GM18870 (cell line): ENCODE data around the gene ZBTB22.
"Not testable (repeated sequence)": the region's sequence is repeated elsewhere in the genome, so short reads cannot be mapped to it uniquely, and the experiment has no call there.

Source experiments
- ATAC-seq: cut with Tn5 transposase; IDR thresholded peaks from one replicate; pipeline ENCODE4 v1.9.1; 2021; ENCODE audit warnings: moderate library complexity; ENCODE audit not compliant: unreplicated experiment

Gene ZBTB22

DNA sequence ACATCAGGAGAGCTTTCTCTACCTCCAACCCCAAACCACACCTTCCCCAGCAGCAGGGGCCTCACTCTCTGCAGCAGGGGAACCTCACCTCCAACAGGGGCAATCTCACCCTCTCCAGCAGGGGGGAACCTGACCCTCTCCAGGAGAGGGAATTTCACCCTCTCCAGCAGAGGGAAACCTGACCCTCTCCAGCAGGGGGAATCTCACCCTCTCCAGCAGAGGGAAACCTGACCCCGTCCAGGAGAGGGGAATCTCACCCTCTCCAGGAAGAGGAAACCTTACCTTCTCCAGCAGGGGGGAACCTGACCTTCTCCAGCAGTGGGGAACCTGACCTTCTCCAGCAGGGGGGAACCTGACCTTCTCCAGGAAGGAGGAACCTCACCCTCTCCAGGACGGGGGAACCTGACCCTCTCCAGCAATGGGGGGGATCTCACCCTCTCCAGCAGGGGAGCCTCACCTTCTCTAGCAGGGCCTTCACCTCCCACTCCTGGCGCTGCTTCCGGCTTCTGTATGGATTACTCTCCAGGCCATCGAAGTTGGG lies 37.5 kb downstream of the ZBTB22 start:
- ATAC-seq, result no peak

- no peak for ATAC-seq
Measured at GRCh38 chr6:33279257-33279695, 38.3 kb downstream of the ZBTB22 start.

GRCh38 chr6:33278810-33279209 lies 38.7 kb downstream of the ZBTB22 start:
- no peak for ATAC-seq

DNA sequence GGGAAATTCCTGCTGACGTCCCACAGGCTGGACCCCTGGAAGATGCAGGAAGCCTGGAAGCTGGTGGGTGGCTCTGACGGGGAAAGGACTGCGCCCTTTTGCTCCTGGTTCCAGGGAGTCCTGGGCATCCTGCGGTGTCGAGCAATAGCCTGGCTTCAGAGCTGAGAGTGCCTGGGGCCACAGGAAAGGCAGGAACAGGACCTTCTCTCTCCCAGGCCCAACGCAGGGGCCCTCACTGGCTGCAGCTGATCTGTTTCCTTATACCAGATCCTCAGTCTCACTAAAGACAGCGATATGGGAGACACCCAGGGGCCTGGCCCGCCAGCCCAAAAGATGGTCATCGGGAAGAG lies 39.2 kb downstream of the ZBTB22 start:
- ATAC-seq, result no peak

DNA sequence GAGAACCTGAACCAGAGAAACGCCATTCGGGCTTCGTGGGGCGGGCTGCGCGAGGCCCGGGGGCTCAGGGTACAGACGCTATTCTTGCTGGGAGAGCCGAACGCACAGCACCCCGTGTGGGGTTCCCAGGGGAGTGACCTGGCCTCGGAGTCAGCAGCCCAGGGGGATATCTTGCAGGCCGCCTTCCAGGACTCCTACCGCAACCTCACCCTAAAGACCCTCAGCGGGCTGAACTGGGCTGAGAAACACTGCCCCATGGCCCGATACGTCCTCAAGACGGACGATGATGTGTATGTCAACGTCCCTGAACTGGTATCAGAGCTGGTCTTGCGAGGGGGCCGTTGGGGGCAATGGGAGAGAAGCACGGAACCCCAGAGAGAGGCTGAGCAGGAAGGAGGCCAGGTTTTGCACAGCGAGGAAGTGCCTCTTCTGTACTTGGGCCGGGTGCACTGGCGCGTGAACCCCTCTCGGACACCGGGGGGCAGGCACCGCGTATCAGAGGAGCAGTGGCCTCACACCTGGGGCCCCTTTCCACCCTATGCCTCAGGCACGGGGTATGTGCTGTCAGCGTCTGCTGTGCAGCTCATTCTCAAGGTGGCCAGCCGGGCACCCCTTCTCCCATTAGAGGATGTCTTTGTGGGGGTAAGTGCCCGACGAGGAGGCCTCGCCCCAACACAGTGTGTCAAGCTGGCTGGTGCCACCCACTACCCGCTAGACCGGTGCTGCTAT lies 39.7 kb downstream of the ZBTB22 start:
- ATAC-seq, result peak; percentile 8

- ATAC-seq, result peak; percentile 37
Measured at GRCh38 chr6:33276864-33277662, 40.5 kb downstream of the ZBTB22 start, which contains the start of gene B3GALT4. TSS of gene B3GALT4 (plus strand) at chr6:33277123. CDS start at chr6:33277420, 297 bp downstream.

DNA sequence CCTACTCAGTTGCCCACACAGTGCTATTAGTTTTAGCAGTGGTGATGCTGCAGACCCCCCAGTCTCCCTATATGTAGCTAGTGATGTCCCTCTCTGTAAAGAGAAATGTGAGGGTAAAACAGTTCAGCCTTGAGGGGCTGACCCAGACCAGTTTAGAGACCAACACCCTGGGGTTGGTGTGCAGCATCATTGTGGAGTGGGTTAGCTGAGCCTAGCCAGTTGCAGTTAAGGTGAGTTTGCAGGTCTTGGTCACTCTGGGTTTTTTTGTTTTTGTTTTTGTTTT lies 41.0 kb downstream of the ZBTB22 start:
- no peak for ATAC-seq

- not testable (repeated sequence) for ATAC-seq
Measured at GRCh38 chr6:33275795-33276580, 41.6 kb downstream of the ZBTB22 start.

- no peak for ATAC-seq
Measured at GRCh38 chr6:33273924-33274902, 43.3 kb downstream of the ZBTB22 start.

DNA sequence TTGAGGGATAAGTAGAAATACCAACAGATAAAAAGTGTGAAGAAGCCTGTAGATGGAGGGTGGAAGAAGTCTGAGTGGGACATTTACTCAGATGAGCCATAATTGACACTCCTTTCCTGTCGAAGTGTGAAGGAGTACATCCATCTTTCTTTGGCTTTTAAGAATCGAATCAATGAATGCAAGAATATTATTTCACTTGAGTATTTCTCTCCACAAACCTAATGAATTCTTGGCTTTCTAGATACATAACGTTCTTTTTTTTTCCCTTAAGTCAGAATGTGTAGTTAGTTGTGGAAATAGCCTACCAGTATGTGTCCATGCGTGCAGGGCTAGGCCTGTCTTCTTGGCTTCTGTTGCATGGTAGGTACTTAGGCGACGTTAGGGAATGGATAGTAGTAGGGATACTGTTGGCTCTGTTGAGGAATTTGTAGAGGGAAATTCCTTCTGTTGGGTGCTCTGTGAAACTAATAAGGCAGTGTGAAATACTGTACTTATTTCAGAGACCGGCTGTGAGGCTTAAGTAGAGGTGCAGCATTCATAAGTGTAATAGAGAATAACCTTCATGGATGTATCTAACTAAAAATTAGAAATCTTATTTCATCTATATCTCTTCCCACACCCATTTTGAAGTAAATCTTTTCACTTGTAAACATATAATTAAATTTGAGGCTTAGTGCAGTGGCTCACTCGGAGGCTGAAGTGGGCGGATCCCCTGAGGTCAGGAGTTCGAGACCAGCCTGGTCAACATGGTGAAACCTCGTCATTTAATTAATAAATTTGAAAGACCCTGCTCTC lies 44.2 kb downstream of the ZBTB22 start:
- ATAC-seq, result no peak

GRCh38 chr6:33272275-33273128 lies 45.0 kb downstream of the ZBTB22 start:
- no peak for ATAC-seq

- ATAC-seq, result peak; percentile 78
Measured at GRCh38 chr6:33271468-33272274, 45.9 kb downstream of the ZBTB22 start, which contains the start of the genes RPS18 and VPS52. TSS of gene RPS18 (plus strand) at chr6:33272075. CDS start at chr6:33272120, 45 bp downstream. TSS of gene VPS52 (minus strand) at chr6:33271876. CDS start at chr6:33271675, 201 bp downstream.

DNA sequence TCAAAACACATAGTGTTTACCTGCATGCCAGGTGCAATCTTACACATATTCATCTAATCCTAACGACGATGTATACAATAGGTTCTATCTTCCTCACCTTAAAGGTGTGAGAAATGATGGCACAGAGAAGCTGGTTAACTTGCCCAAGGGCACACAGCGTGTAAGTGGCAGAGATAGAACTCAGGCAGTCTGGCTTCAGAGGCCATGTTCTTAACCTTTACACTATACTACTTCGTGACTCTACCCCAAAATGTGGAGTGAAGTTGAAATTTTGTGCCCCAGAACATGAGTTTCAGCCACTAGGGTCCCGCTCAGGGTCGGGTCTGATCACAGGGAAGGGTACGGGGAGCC lies 46.5 kb downstream of the ZBTB22 start:
- no peak for ATAC-seq
